Raji (cell line): ENCODE data around the gene ITCH.

ENCODE experiments used
- POLR2A ChIP-seq: IDR thresholded peaks from 2 replicates; pipeline ENCODE4 v1.6.1; 2011; ENCODE audit warnings: low read depth, low read length, control low read depth; ENCODE audit not compliant: insufficient read depth

The ITCH gene

DNA sequence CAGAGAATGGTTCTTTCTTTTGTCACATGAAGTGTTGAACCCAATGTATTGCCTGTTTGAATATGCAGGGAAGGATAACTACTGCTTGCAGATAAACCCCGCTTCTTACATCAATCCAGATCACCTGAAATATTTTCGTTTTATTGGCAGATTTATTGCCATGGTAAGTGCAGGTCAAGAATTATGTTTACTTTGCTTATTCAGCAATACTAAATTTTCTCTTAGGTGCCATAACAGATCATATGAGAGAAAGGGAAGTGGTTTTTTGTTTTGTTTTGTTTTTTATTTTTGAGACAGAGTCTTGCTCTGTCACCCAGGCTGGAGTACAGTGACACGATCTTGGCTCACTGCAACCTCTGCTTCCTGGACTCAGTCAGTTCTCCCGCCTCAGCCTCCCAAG, 116.6 kb downstream of the ITCH start:
- TF ChIP-seq POLR2A, result no peak

DNA sequence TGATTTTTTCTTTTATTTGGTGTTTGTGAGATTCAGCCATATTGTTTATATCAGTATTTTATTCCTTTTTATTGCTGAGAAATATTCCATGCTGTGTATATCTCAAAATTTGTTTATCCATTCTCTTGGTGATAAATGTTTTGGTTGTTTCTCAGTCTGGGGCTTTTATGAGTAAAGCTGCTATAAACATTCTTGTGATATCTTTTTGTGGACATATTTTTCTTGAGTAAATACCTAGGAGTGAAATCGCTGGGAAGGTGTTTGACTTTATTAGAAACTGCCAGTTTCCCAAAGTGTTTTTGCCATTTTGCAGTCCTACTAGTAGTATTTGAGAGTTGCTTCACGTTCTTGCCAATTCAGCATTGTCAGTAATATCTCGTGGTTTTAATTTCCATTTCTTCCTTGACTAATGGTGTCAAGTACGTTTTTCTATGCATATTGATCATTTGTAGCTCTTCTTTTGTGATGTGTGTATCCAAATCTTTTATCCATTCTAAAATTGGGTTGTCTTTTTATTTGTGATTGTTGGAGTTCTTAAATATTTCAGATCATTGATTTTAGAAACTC, 122.1 kb downstream of the ITCH start:
- TF ChIP-seq POLR2A, result no peak

DNA sequence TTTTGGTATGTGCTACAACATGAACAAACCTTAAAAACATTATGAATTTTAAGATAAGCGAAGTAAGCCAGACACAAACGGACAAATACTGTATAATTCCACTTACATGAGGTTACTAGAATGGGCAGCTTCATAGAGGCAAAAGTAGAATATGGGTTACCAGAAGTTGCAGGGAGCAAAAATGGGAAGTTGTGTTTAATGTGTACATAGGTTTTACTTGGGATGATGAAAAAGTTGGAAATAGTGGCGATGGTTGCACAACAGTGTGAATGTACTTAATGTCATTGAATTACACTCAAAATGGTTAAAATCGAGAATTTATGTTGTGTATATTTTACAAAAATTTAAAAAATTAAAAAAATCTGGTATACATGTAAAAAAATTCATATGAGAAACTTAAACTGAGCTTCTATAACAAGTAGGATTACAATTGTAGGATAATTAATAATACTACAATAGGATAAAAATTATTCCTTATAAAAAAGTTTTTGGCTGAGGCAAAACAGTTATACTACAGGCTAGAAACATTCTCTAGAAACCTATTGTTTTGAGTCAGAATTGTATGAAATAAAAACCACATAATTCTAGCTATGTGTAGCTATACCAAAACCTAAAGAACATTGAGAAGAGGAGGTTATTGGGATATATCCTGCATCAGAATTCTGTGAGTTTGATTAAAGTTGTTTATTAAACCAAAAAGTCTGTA, 128.3 kb downstream of the ITCH start:
- TF ChIP-seq POLR2A, result no peak

DNA sequence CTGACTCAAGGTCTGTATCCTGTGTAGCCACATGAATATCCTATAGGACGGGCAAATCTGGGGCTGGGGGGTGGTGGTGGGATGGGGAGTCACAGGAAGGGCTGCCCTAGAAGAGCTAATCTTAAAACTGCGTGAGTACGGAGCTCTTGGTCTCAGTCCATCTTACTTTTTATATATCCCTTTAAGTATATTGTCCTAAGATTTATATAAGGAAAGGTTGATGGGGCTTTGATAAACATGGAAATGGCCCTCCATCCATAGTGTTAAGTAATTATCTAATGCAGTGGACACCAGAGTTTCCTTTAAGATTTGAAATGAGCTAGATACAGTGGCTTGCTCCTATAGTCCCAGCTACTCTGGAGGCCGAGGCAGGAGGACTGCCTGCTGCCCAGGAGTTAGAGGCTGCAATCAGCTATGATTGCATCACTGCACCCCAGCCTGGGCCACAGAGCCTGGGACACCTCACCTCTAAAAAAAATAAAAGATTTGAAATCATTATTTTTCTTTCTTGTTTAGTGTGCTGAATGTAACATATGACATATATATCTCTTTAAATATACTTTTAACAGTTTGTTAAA, 128.9 kb downstream of the ITCH start:
- TF ChIP-seq POLR2A, result no peak

DNA sequence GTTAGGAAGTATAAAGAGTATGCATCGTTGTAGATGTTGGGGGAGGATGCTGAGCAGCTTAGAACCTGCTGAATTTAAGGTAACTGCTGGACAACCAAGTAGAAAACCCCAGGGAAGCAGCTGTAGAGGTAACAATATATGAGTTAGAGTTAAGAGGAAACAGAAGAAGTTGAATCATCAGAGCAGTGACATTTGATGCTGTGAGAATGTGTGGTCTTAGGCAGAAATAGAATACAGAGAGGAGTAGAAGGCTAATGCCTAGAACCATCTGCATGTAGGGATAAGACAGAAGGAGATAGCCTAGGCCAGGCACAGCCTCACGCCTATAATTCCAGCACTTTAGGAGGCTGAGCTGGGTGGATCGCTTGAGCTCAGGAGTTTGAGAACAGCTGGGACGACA, 130.6 kb downstream of the ITCH start:
- TF ChIP-seq POLR2A, result no peak

DNA sequence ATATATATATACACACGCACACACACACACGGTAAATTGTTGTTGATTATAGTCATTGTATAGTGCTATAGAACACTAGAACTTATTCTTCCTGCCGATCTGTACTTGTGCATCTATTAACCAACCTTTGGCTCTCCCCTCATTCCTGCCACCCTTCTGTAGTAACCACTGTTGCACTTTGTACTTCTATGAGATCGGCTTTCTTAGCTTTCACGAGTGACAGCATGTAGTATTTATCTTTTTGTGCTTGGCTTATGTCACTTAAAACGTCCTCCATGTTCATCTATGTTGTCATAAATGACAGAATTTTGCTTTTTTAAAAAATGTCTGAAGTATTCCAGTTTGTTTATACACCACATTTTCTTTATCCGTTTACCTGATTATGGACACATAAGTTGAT, 132.2 kb downstream of the ITCH start:
- no peak for TF ChIP-seq POLR2A

DNA sequence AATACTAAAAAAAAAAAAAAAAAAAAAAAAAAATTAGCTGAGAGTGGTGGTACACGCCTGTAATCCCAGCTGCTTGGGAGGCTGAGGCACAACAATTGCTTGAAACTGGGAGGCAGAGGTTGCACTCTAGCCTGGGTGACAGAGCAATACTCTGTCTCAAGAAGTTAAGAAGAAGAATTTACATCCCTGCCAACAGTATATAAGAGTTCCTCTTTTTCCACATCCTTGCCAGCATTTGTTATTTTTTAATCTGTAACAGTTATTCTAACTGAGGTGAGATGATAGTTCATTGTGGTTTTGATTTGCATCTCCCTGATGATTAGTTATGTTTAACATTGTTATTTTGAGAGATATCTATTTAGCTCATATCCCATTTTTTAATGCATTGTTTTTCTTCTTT, 132.8 kb downstream of the ITCH start:
- TF ChIP-seq POLR2A, result no peak

DNA sequence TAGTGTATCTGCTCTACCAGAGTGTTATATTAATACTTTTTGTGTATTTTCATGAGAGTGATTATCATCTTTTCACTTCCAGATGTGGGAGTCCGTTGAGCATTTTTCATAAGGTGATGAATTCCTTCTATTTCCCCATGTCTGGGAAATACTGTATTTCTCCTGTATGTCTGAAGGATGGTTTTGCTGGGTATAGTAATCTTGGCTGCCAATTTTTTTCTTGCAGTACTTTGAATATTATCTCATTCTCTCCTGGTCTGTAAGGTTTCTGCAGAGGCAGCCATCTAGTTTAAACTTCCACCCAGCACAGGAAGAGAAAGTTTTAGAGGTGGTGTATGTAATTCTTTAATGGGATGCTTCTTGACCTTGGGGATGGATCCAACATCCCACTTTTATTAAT, 137.8 kb downstream of the ITCH start:
- no peak for TF ChIP-seq POLR2A

DNA sequence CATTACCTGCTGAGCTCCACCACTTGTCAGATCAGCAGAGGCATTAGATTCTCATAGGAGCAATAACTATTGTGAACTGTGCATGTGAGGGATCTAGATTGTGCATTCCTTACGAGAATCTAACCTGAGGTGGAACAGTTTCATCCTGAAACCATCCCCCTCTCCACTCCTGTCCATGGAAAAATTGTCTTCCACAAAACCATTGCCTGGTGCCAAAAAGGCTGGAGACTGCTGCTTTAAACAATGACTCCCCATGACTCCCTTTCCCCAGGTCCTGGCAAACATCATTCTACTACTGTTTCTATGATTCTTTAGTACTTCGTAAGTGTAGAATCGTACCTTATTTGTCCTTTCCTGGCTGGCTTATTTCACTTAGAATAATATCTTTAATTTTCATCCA, 143.4 kb downstream of the ITCH start:
- TF ChIP-seq POLR2A, result no peak

DNA sequence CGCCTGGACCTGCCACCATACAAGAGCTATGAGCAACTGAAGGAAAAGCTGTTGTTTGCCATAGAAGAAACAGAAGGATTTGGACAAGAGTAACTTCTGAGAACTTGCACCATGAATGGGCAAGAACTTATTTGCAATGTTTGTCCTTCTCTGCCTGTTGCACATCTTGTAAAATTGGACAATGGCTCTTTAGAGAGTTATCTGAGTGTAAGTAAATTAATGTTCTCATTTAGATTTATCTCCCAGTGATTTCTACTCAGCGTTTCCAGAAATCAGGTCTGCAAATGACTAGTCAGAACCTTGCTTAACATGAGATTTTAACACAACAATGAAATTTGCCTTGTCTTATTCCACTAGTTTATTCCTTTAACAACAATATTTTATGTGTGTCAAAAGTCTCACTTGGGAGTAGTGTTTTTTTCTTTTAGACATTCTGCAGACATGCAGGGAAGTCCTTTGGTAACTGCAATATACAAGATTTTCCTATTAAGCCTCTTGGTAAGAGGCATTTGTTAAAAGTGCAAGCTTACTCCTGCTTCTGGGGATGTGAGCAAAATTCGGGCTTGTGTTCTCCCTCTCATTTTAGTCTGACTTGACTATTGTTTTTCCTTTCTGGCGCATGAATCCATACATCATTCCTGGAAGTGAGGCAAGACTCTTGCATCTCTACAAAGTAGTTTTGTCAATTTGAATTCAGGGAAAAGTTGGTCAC, 144.8 kb downstream of the ITCH start:
- TF ChIP-seq POLR2A, result no peak

DNA sequence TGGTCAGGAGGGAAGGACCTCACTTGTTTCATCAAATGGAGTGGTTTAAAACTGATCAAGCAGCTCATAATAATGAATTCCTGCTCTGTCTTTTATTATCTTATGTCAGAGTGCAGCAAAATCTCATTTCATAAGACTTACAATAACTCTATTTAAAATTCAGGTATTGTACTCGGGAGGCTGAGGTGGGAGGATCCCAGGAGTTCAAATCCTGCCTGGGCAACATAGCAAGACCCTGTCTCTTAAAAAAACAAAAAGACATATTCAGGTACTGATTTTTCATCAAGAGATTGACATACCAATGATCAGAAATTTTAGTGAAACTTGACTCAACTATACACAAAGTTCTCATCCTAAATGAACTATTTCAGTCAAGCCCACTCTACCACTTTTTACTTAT, 147.5 kb downstream of the ITCH start:
- no peak for TF ChIP-seq POLR2A

DNA sequence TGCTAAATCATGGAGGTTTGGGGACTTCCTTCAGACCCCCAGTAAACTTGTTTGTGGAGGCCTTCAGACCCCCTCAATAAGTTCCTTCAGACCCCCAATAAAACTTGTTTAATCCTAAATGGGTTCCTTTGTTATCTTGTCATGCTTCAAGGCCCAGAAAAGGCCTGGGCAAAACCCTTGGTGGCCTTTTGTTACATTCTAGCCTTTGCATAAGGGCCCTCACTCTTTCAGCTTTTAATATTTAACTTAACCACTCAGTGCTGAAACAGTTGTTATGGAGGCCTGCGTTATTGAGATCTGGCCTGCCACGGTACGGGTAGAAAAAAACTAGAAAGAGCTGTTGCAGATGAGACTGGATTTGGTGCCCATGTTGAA, 148.8 kb downstream of the ITCH start:
- no peak for TF ChIP-seq POLR2A

DNA sequence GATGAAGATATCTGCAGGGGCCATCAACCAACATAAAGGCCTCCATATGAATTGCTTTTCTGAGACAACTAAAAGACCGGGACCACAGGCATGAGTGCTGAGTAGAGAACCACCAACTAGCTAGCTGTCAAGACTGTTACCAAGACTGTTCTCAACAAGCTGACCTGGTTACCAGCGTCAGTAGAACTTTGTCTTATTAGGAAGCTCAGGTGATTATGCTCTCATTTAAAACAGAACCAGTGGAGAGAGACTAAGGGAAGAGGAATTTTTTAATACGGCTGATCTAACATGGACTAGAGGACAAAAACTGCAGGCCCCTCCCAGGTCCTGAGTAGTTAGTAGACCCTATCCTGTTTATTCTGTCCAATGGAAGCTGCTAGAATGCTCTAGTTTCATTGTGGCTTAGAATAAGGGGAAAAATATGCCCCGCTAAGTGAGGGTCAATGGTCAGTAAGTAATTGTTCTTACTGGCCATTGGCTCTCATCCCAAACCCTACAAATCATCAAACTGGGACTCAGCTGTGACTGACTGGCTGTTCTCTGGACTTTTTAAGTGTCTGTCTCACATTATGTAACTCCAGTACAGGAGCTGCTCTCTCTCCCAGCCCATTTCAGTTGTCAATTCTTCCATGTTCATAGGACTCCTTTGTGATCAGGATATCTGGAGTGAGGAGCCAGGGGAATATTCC, 149.3 kb downstream of the ITCH start:
- TF ChIP-seq POLR2A, result no peak

DNA sequence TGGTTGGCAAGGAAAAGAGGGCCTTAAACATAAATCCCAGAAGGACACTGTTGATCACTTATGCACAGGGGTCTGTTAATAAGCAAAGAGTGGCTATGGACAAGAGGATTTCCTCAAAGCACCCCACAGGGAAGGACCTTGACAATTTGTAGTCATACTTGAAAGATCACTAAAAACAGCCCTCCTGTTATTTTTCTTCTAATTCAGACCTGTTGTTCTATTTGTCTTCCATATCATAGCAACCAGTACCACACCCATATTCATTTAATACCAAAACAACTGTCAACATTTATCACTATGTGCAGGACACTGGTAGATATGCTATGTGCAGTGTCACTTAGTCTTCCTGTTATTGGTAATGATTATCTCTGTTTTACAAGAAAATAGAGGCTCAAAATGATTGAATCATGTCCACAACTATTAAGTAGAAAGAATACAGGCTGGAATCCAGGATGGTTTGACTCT, 149.9 kb downstream of the ITCH start:
- TF ChIP-seq POLR2A, result no peak

DNA sequence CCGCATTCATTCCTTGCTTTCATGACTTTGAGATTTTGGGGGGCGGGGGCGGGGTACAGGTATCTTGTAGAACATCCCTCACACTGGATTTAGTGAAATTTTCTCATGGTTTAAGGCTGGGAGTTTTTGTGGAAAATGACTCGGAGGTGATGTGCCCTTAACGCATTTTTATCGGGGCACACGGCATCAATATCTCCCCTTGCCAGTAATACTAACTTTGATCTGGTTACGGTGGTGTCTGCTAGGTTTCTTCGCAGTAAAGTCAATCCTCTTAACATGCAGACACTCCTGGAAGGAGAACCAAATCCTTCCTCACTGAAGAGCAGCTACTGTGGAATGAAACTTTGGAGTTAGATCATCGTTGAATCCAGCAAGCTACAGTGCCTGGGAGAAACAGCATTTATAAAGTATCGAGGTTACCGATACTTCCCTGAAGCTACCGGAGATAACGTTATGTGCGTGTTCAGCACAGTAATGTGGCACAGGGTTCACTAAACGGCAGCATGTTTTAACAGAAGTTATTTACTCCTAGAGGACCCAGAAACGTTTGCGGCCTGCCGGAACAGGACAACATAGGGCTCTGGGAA, 151.9 kb downstream of the ITCH start:
- TF ChIP-seq POLR2A, result no peak
